Breast epithelium (tissue), 3 donors: Measurements from ENCODE around the gene LRRC9.

Experiments used
- POLR2AphosphoS5 ChIP-seq, 3 donors: sonication (generic); formaldehyde crosslinking; IDR thresholded peaks; one replicate each; pipeline ENCODE4 v1.6.1; 2017; ENCODE audit warnings: antibody characterized with exemption in 3 of 3
- TF ChIP-seq, protein P1 (sequence below), 3 donors: fragments of 450-650 bp; IDR thresholded peaks; one replicate each; pipeline ENCODE4 v1.5.1; 2016 to 2017; ENCODE audit warnings: antibody characterized with exemption in 3 of 3, mild to moderate bottlenecking in 3 of 3, moderate library complexity in 3 of 3

DNA sequence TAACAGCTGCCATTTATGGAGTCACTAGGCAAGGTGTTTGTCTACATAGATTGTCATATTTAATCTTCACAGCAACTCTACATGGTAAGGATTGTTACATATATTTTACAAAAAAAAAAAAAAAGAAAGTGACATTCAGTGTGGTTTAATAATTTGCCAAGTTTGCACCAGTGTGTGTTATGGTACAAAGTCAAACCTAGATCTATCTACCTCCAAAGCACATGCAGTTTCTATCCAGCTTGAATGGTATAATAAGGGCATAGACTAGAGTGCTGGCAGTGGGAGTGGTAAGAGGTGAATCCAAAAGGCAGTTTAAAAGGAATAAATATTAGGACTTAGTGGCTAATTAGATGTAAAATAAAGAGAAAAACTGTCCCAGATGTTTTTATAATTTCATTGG is 105.6 kb downstream of the LRRC9 start:
- TF ChIP-seq, protein P1, sequence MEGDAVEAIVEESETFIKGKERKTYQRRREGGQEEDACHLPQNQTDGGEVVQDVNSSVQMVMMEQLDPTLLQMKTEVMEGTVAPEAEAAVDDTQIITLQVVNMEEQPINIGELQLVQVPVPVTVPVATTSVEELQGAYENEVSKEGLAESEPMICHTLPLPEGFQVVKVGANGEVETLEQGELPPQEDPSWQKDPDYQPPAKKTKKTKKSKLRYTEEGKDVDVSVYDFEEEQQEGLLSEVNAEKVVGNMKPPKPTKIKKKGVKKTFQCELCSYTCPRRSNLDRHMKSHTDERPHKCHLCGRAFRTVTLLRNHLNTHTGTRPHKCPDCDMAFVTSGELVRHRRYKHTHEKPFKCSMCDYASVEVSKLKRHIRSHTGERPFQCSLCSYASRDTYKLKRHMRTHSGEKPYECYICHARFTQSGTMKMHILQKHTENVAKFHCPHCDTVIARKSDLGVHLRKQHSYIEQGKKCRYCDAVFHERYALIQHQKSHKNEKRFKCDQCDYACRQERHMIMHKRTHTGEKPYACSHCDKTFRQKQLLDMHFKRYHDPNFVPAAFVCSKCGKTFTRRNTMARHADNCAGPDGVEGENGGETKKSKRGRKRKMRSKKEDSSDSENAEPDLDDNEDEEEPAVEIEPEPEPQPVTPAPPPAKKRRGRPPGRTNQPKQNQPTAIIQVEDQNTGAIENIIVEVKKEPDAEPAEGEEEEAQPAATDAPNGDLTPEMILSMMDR (IDR thresholded peaks at IDR 0.05) = no peak
- TF ChIP-seq POLR2AphosphoS5 (IDR thresholded peaks at IDR 0.05) = no peak
